ENCODE results near the gene DYRK2. TPM values are rescaled to one million over a fixed set of nuclear protein-coding genes. Genes with fewer than 3 reads are reported as not detected.

Gene DYRK2
- total and polyA plus RNA-seq, 7 donors, result 17.6 to 32.8 (median 26.0) TPM

DNA sequence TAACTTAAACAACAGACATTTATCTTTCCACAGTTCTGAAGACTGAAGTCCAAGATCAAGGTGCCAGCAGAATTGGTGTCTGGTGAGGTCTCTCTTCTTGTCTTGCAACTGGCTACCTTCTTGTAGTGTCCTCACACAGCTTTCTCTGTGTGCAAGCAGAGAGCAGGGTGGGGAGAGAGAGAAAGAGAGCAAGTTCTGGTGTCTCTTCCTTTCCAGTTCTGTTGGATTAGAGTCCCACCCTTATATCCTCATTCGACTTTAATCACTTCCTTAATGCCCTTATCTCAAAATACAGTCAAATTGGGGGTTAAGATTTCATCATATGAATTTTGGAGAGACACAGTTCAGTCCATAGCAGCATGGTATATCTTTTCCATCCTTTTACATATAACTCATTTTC lies 40.8 kb downstream of the DYRK2 start:
- TF ChIP-seq CTCF (IDR thresholded peaks at IDR 0.05) (no peak), POLR2AphosphoS5 (IDR thresholded peaks at IDR 0.05) (no peak), EP300 (IDR thresholded peaks at IDR 0.05) (no peak), POLR2A (IDR thresholded peaks at IDR 0.05) (no peak)
- intact Hi-C loops (cut with DNase I), result no loop called here
- H3K27me3 ChIP-seq, result no peaks in the 10 kb centered on the region
- no peak for DNase-seq
- 8% methylated on average over 1 of the region's 1 CpG for WGBS, 2 donors
- no peaks in the 10 kb centered on the region for H3K4me1 ChIP-seq
- no peaks in the 10 kb centered on the region for H3K9me3 ChIP-seq
- no peak overlapping the region for H3K4me3 ChIP-seq
- no peaks in the 10 kb centered on the region for H3K36me3 ChIP-seq
- no peak overlapping the region for H3K27ac ChIP-seq

DNA sequence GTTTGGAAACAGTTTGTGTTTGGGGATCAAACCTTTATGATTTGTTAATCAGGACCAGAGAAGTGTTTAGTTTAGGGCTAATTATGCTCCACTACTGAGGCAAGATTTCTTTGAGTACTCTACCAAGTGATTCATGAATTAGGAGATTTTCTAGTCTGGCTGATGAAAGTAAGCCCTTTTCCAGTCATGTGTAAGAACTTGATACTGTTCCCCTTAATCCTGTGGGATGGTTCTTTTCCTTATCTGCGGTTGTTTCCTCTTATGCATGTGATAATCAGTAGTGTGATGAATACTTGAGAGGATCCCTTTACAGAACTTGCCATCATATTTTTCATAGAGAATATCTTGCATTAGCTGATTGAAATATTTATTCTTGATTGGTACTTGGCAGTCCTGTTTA lies 42.1 kb downstream of the DYRK2 start:
- intact Hi-C loops (cut with DNase I), result no loop called here
- 90 to 91% methylated on average over 1 of the region's 1 CpG for WGBS, 2 donors
- no peak overlapping the region for H3K27ac ChIP-seq
- DNase-seq, result no peak
- H3K9me3 ChIP-seq, result no peaks in the 10 kb centered on the region
- H3K4me1 ChIP-seq, result no peaks in the 10 kb centered on the region
- TF ChIP-seq CTCF (IDR thresholded peaks at IDR 0.05) (no peak), EP300 (IDR thresholded peaks at IDR 0.05) (no peak), POLR2AphosphoS5 (IDR thresholded peaks at IDR 0.05) (no peak)
- H3K4me3 ChIP-seq, result no peak overlapping the region
- H3K36me3 ChIP-seq, result no peaks in the 10 kb centered on the region
- H3K27me3 ChIP-seq, result no peaks in the 10 kb centered on the region

GRCh38 chr12:67691220-67691619 lies 42.7 kb downstream of the DYRK2 start:
- no peaks in the 10 kb centered on the region for H3K4me1 ChIP-seq
- TF ChIP-seq POLR2AphosphoS5 (IDR thresholded peaks at IDR 0.05), result no peak
- no peak for TF ChIP-seq EP300 (IDR thresholded peaks at IDR 0.05)
- no peak for TF ChIP-seq CTCF (IDR thresholded peaks at IDR 0.05)
- no peak for TF ChIP-seq POLR2A (IDR thresholded peaks at IDR 0.05)
- intact Hi-C loops (cut with DNase I), result no loop called here
- no peaks in the 10 kb centered on the region for H3K9me3 ChIP-seq
- H3K27me3 ChIP-seq, result no peaks in the 10 kb centered on the region
- DNase-seq, result no peak
- H3K27ac ChIP-seq, result no peak overlapping the region
- no peak overlapping the region for H3K4me3 ChIP-seq
- no peaks in the 10 kb centered on the region for H3K36me3 ChIP-seq
- 95 to 97% methylated on average over 5 of the region's 5 CpGs for WGBS, 2 donors

DNA sequence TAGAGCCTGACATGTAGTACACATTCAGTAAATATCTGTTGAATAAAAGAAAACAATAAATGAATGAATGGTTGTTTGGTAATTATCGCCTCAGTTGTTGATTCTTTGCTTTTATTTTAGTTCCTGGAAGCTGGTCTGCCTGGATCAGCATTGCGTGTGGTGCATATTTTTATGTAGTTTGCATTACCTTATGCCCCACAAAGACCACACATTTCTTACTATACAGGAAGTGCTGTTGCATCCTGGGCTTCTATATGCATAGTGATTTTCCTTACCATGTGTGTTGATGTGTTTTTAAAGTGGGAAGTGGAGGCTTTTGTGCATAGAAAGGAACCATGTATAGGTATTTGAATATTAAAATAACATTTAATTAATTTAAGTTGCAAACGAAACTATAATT lies 43.6 kb downstream of the DYRK2 start:
- no peaks in the 10 kb centered on the region for H3K9me3 ChIP-seq
- no peak for TF ChIP-seq POLR2AphosphoS5 (IDR thresholded peaks at IDR 0.05)
- TF ChIP-seq CTCF (IDR thresholded peaks at IDR 0.05), result no peak
- no peak for TF ChIP-seq POLR2A (IDR thresholded peaks at IDR 0.05)
- TF ChIP-seq EP300 (IDR thresholded peaks at IDR 0.05), result no peak
- no peak overlapping the region for H3K27ac ChIP-seq
- intact Hi-C loops (cut with DNase I), result no loop called here
- WGBS, 2 donors, result 80 to 93% methylated on average over 3 of the region's 3 CpGs
- no peaks in the 10 kb centered on the region for H3K27me3 ChIP-seq
- H3K36me3 ChIP-seq, result no peaks in the 10 kb centered on the region
- H3K4me3 ChIP-seq, result no peak overlapping the region
- DNase-seq, result no peak
- H3K4me1 ChIP-seq, result no peaks in the 10 kb centered on the region

DNA sequence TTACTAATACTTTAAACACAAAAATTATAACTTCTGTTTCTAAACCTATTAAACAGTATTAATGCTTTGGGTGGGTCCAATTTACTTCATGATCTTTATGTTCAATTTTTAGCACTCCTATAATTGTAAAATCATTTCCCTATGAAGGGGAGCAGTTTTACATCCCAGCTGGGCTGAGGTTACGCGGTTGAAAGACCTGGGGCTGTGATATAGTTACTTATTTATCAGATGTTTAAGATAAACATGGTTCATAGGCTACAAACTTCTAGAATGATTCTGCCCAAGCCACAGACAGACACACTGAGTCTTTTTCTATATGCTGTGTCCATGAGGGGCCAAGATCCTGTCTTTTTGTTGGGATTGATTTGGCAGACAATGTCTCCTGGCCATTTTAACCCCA lies 44.4 kb downstream of the DYRK2 start:
- no peaks in the 10 kb centered on the region for H3K4me1 ChIP-seq
- intact Hi-C loops (cut with DNase I), result no loop called here
- H3K27me3 ChIP-seq, result no peaks in the 10 kb centered on the region
- TF ChIP-seq POLR2A (IDR thresholded peaks at IDR 0.05) (no peak), CTCF (IDR thresholded peaks at IDR 0.05) (no peak), EP300 (IDR thresholded peaks at IDR 0.05) (no peak)
- H3K36me3 ChIP-seq, result no peaks in the 10 kb centered on the region
- WGBS, 2 donors, result 92 to 95% methylated on average over 2 of the region's 2 CpGs
- H3K4me3 ChIP-seq, result no peak overlapping the region
- no peaks in the 10 kb centered on the region for H3K9me3 ChIP-seq
- no peak for DNase-seq
- no peak overlapping the region for H3K27ac ChIP-seq
